ENCODE results near the gene FAM89A. TPM values are rescaled to one million over a fixed set of nuclear protein-coding genes. Genes with fewer than 3 reads are reported as not detected.
"Not testable (repeated sequence)": the region's sequence is repeated elsewhere in the genome, so short reads cannot be mapped to it uniquely, and the experiment has no call there.

Gene FAM89A
- polyA plus RNA-seq, 4 donors: 0.89 to 7.5 (median 3.5) TPM

DNA sequence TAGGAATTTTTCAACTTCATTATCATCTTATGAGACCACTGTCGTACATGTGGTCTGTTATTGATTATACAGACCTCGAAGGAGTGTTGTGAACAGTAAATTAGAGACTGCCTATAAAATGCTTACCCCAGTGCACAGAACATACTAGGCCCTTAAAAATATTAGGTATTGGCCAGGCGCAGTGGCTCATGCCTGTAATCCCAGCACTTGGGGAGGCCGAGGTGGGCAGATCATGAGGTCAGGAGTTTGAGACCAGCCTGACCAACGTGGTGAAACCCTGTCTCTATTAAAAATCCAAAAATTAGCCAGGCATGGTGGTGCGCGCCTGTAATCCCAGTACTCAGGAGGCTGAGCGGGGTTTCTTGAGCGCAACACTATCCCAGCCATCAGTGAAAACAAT is 10.9 kb upstream of the FAM89A start:
- H3K4me1 ChIP-seq (ENCODE audit: control insufficient read depth in 3 of 3, insufficient read depth in 2 of 3, low read depth in 1 of 3, low read length in 2 of 3); DNase-seq; H3K36me3 ChIP-seq (ENCODE audit: control insufficient read depth in 3 of 3, insufficient read depth in 2 of 3, low read depth in 1 of 3, low read length in 3 of 3); H3K9me3 ChIP-seq (ENCODE audit: control insufficient read depth in 2 of 2, insufficient read depth in 1 of 2, low read depth in 1 of 2, low read length in 1 of 2); H3K27me3 ChIP-seq (ENCODE audit: control insufficient read depth in 3 of 3, insufficient read depth in 3 of 3, low read length in 3 of 3); H3K27ac ChIP-seq (ENCODE audit: low read depth in 1 of 3, low read length in 2 of 3); H3K4me3 ChIP-seq (ENCODE audit: low read depth in 1 of 3, low read length in 3 of 3); FAIRE-seq: not testable (repeated sequence)
- 82 to 87% (median 86%) methylated on average over 9 of the region's 9 CpGs for WGBS, 3 donors

DNA sequence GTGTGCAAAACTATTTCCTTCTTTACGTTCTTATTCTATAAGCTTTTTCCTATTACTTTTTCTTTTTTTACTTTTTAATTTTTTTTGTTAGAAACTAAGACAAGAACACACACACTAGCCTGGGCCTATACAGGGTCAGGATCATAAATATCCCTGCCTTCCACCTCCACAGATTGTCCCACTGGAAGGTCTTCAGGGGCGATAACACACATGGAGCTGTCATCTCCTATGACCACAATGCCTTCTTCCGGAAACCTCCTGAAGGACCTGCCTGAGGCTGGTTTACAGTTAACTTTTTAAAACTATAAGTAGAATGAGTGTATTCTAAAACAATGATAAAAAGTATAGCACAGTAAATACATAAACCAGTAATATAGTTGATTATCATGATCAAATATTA is 10.3 kb upstream of the FAM89A start:
- FAIRE-seq: no peak
- WGBS, 3 donors: 66 to 81% (median 78%) methylated on average over 3 of the region's 3 CpGs
- no peaks in the 10 kb centered on the region for H3K36me3 ChIP-seq (ENCODE audit: control insufficient read depth in 3 of 3, insufficient read depth in 2 of 3, low read depth in 1 of 3, low read length in 3 of 3)
- H3K9me3 ChIP-seq (ENCODE audit: control insufficient read depth in 2 of 2, insufficient read depth in 1 of 2, low read depth in 1 of 2, low read length in 1 of 2): no peaks in the 10 kb centered on the region
- H3K4me3 ChIP-seq (ENCODE audit: low read depth in 1 of 3, low read length in 3 of 3): no peak overlapping the region
- H3K27ac ChIP-seq (ENCODE audit: low read depth in 1 of 3, low read length in 2 of 3): no peak overlapping the region
- no peak for DNase-seq
- H3K27me3 ChIP-seq (ENCODE audit: control insufficient read depth in 3 of 3, insufficient read depth in 3 of 3, low read length in 3 of 3): peaks cover 0 to 3% (median 0%) of the 10 kb centered on the region in 3 donors
- no peaks in the 10 kb centered on the region for H3K4me1 ChIP-seq (ENCODE audit: control insufficient read depth in 3 of 3, insufficient read depth in 2 of 3, low read depth in 1 of 3, low read length in 2 of 3)

DNA sequence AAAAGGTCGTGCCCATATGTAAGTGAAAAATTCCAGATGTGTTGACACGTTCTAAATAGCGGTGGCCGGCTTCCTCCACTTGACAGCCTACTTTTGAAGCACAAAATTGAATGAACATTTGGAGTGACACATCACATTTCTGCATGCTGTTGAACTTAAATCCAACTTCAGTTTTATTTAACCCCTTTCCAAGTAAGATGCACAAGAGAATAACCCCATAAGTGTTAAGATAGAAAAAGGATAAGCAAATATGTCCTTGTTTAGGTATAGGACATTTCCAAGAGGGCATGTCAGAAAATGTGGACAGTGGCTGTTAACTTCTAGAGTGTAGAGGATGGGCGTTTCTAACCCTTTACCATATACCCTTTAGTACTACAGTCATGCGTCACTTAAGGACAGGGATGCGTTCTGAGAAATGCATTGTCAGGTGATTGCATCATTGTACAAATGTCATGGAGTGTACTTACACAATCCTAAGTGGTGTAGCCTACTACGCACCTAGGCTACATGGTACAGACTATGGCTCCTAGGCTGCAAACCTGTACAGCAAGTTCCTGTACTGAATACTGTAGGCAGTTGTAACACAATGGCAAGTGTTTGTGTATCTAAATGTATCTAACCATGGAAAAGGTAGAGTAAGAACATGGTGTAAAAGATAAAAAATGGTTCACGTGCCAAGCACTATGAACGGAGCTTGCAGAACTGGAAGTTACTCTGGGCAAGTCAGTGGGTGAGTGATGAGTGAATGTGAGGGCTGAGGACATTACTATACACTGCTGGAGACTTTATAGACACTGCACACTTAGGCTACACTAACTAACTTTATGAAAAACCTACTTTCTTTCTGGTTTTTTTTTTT is 9.3 kb upstream of the FAM89A start:
- Histone ChIP-seq H3K9me3 (ENCODE audit: control insufficient read depth in 2 of 2, insufficient read depth in 1 of 2, low read depth in 1 of 2, low read length in 1 of 2) (peaks cover 0 to 8% of the 10 kb centered on the region in 2 donors), H3K4me3 (ENCODE audit: low read depth in 1 of 3, low read length in 3 of 3) (no peak overlapping the region), H3K36me3 (ENCODE audit: control insufficient read depth in 3 of 3, insufficient read depth in 2 of 3, low read depth in 1 of 3, low read length in 3 of 3) (no peaks in the 10 kb centered on the region), H3K27me3 (ENCODE audit: control insufficient read depth in 3 of 3, insufficient read depth in 3 of 3, low read length in 3 of 3) (peaks cover 0 to 3% (median 2%) of the 10 kb centered on the region in 3 donors), H3K4me1 (ENCODE audit: control insufficient read depth in 3 of 3, insufficient read depth in 2 of 3, low read depth in 1 of 3, low read length in 2 of 3) (no peaks in the 10 kb centered on the region), H3K27ac (ENCODE audit: low read depth in 1 of 3, low read length in 2 of 3) (no peak overlapping the region)
- DNase-seq: no peak
- WGBS, 3 donors: 69 to 73% (median 70%) methylated on average over 10 of the region's 10 CpGs
- no peak for FAIRE-seq

DNA sequence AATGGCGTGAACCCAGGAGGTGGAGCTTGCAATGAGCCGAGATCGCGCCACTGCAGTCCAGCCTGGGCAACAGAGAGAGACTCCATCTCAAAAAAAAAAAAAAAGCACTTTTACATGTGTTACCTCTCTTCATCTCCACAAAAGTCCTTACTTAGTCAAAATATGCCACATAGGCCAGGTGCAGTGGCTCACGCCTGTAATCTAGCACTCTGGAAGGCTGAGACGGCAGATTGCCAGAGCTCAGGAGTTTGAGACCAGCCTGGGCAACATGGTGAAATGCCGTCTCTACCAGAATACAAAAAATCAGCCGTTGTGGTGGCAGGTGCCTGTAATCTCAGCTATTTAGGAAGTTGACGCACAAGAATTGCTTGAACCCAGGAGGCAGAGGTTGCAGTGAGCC is 8.4 kb upstream of the FAM89A start:
- not testable (repeated sequence) for H3K27ac ChIP-seq (ENCODE audit: low read depth in 1 of 3, low read length in 2 of 3); H3K9me3 ChIP-seq (ENCODE audit: control insufficient read depth in 2 of 2, insufficient read depth in 1 of 2, low read depth in 1 of 2, low read length in 1 of 2); H3K4me1 ChIP-seq (ENCODE audit: control insufficient read depth in 3 of 3, insufficient read depth in 2 of 3, low read depth in 1 of 3, low read length in 2 of 3); H3K4me3 ChIP-seq (ENCODE audit: low read depth in 1 of 3, low read length in 3 of 3); DNase-seq; H3K27me3 ChIP-seq (ENCODE audit: control insufficient read depth in 3 of 3, insufficient read depth in 3 of 3, low read length in 3 of 3); FAIRE-seq; H3K36me3 ChIP-seq (ENCODE audit: control insufficient read depth in 3 of 3, insufficient read depth in 2 of 3, low read depth in 1 of 3, low read length in 3 of 3)
- 76 to 84% (median 81%) methylated on average over 9 of the region's 9 CpGs for WGBS, 3 donors

DNA sequence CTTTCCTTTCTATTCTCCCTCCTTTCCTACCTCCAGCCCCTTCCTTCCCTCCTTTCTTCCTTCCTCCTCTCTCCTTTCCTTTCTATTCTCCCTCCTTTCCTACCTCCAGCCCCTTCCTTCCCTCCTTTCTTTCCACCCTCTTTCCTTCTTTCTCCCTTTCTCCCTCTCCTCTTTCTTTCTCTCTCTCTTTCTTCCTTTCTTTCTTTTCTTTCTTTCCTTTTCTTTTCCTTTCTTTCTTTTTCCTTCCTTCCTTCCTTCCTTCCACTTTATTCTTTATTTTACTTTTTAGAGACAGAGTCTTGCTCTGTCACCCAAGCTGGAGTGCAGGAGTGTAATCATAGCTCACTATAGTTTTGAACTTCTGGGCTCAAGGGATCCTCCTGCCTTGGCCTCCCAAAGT is 7.5 kb upstream of the FAM89A start:
- not testable (repeated sequence) for H3K4me1 ChIP-seq (ENCODE audit: control insufficient read depth in 3 of 3, insufficient read depth in 2 of 3, low read depth in 1 of 3, low read length in 2 of 3); H3K36me3 ChIP-seq (ENCODE audit: control insufficient read depth in 3 of 3, insufficient read depth in 2 of 3, low read depth in 1 of 3, low read length in 3 of 3); H3K4me3 ChIP-seq (ENCODE audit: low read depth in 1 of 3, low read length in 3 of 3); H3K27me3 ChIP-seq (ENCODE audit: control insufficient read depth in 3 of 3, insufficient read depth in 3 of 3, low read length in 3 of 3); H3K9me3 ChIP-seq (ENCODE audit: control insufficient read depth in 2 of 2, insufficient read depth in 1 of 2, low read depth in 1 of 2, low read length in 1 of 2); FAIRE-seq; DNase-seq; H3K27ac ChIP-seq (ENCODE audit: low read depth in 1 of 3, low read length in 2 of 3)

DNA sequence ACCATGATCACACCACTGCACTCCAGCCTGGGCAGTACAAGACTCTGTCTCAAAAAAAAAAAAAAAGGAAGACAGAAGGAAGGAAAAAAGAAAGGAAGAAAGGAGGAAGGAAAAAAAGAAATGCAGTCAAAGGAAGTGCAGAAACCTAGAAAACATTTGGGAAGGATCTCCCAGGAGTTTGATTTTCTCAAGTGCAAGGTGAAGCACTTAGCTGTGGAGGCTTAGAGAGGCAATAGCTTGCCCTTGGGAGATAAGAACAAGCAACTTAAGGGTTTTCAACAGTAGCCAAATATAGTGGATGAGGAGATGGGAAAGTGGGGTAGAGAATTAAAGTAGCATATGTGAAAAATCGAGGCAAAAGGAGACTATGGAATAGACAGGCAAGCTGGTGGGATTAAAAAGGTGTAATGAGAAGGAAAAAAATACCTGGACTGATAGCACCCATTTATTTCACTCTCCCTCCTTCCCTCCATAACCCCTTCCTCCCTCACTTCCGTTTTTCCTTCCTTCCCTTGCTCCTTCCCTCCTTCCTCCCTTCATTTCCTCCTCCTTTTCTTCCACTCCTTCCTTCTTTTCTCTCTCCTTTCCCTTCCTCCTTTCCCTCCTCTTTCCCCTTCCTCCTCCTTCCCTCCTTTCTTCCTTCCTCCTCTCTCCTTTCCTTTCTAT is 6.8 kb upstream of the FAM89A start:
- H3K36me3 ChIP-seq (ENCODE audit: control insufficient read depth in 3 of 3, insufficient read depth in 2 of 3, low read depth in 1 of 3, low read length in 3 of 3): no peaks in the 10 kb centered on the region
- FAIRE-seq (no peak), DNase-seq (no peak)
- 39 to 56% (median 52%) methylated on average over 2 of the region's 2 CpGs for WGBS, 3 donors
- H3K27me3 ChIP-seq (ENCODE audit: control insufficient read depth in 3 of 3, insufficient read depth in 3 of 3, low read length in 3 of 3): peaks cover 0 to 3% (median 2%) of the 10 kb centered on the region in 3 donors
- peaks cover 0 to 8% of the 10 kb centered on the region in 2 donors for H3K9me3 ChIP-seq (ENCODE audit: control insufficient read depth in 2 of 2, insufficient read depth in 1 of 2, low read depth in 1 of 2, low read length in 1 of 2)
- no peak overlapping the region for H3K27ac ChIP-seq (ENCODE audit: low read depth in 1 of 3, low read length in 2 of 3)
- H3K4me1 ChIP-seq (ENCODE audit: control insufficient read depth in 3 of 3, insufficient read depth in 2 of 3, low read depth in 1 of 3, low read length in 2 of 3): no peaks in the 10 kb centered on the region
- no peak overlapping the region for H3K4me3 ChIP-seq (ENCODE audit: low read depth in 1 of 3, low read length in 3 of 3)

DNA sequence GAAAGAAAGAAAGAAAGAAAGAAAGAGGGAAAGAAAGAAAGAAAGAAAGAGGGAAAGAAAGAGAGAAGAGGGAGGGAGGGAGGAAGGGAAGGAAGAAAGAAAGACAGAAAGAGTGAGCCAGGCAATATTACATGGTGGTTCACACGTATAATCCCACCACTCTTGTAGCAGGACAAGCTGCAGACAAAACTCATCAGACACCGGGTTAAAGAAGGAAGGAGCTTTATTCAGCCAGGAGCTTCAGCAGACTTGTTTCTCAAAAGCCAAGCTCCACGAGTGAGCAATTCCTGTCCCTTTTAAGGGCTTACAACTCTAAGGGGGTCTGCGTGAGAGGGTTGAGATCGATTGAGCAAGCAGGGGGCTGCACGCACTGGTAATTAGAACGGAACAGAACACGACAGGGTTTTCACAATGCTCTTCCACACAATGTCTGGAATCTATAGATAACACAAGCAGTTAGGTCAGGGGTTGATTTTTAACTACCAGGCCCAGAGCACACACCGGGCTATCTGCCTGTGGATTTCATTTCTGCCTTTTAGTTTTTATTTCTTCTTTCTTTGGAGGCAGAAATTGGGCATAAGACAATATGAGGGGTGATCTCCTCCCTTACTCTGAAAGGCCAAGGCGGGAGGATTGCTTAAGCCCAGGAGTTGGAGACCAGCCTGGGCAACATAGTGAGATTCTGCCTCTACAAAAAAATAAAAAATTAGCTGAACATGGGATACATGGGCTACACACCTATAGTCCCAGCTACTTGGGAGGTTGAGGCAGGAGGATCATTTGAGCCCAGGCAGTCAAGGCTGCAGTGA is 6.1 kb upstream of the FAM89A start:
- not testable (repeated sequence) for H3K36me3 ChIP-seq (ENCODE audit: control insufficient read depth in 3 of 3, insufficient read depth in 2 of 3, low read depth in 1 of 3, low read length in 3 of 3); H3K4me1 ChIP-seq (ENCODE audit: control insufficient read depth in 3 of 3, insufficient read depth in 2 of 3, low read depth in 1 of 3, low read length in 2 of 3); H3K27ac ChIP-seq (ENCODE audit: low read depth in 1 of 3, low read length in 2 of 3); FAIRE-seq; H3K4me3 ChIP-seq (ENCODE audit: low read depth in 1 of 3, low read length in 3 of 3); H3K27me3 ChIP-seq (ENCODE audit: control insufficient read depth in 3 of 3, insufficient read depth in 3 of 3, low read length in 3 of 3); H3K9me3 ChIP-seq (ENCODE audit: control insufficient read depth in 2 of 2, insufficient read depth in 1 of 2, low read depth in 1 of 2, low read length in 1 of 2); DNase-seq
- WGBS, 3 donors: 74 to 86% (median 81%) methylated on average over 10 of the region's 10 CpGs

DNA sequence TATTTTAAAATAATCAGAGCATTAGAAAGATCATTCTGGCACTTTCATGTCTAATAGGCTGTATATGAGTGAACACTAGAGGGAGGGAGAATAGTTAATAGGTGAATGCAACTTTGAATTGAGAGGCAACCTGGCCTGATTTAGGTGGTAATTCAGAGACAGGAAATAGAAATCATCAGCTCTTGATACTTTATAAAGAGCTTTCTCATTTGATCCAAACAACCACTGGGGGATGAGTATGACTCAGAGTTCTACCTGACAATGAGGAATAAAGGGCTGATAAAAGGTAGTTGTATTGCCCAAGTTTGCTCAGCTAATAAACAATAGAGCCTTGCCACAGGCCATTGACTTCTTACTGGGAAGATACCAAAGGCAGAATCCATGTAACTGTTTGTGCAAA is 5.2 kb upstream of the FAM89A start:
- Histone ChIP-seq H3K9me3 (ENCODE audit: control insufficient read depth in 2 of 2, insufficient read depth in 1 of 2, low read depth in 1 of 2, low read length in 1 of 2) (peaks cover 0 to 8% of the 10 kb centered on the region in 2 donors), H3K4me3 (ENCODE audit: low read depth in 1 of 3, low read length in 3 of 3) (no peak overlapping the region), H3K36me3 (ENCODE audit: control insufficient read depth in 3 of 3, insufficient read depth in 2 of 3, low read depth in 1 of 3, low read length in 3 of 3) (no peaks in the 10 kb centered on the region), H3K4me1 (ENCODE audit: control insufficient read depth in 3 of 3, insufficient read depth in 2 of 3, low read depth in 1 of 3, low read length in 2 of 3) (peaks cover 0 to 4% (median 0%) of the 10 kb centered on the region in 3 donors), H3K27me3 (ENCODE audit: control insufficient read depth in 3 of 3, insufficient read depth in 3 of 3, low read length in 3 of 3) (peaks cover 0 to 13% (median 2%) of the 10 kb centered on the region in 3 donors), H3K27ac (ENCODE audit: low read depth in 1 of 3, low read length in 2 of 3) (no peak overlapping the region)
- DNase-seq (no peak), FAIRE-seq (no peak)
